ENCODE measurements around the gene PACS1.

DNA sequence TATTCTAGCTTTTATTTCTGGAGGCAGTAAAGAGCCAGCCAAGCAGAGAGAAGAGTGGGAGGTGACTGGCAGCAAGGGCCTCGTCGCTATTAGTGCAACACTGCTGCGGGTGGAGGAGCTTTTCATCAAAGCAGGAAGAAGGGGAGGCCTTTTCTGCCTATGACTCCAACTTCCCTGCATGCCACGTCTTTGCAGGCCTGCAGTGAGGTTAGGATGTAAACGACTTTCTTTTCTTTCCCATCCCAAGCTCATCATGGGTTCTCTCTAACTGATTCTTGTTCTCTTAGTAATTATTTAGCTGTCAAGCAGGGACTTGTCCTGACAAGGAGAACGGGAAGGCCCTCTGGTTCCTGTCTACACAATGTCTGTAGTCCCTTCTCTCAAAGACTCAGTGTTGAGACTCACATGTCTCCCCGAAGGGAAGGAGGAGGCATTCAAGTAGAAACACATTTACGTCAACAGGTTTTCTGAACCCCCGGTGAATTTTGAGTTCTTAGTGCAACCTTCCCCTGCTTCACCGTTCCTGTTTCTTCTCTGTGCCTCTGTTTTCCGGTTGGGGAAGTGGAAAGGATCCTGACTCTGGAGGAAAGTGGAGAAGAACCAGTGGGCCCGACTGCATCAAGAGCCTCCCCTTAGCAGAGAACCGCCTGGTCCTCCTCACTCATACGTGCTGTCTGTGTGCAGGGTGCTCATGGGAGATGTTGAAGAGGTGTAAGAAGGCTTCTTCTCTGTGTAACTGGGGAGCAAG, 56.9 kb downstream of the PACS1 start:
- TF ChIP-seq BHLHE40 (IDR thresholded peaks at IDR 0.05; ENCODE audit: borderline replicate concordance) (no peak), FOXM1 (IDR thresholded peaks at IDR 0.05; ENCODE audit: borderline replicate concordance) (no peak), LEF1 (IDR thresholded peaks at IDR 0.05; ENCODE audit: borderline replicate concordance) (no peak), SUZ12 (IDR thresholded peaks at IDR 0.05) (no peak), ELF4 (IDR thresholded peaks at IDR 0.05) (no peak), L3MBTL2 (conservative IDR thresholded peaks at IDR 0.05) (no peak), FOXA1 (IDR thresholded peaks at IDR 0.05) (no peak), NFRKB (IDR thresholded peaks at IDR 0.05) (no peak), SP1 (IDR thresholded peaks at IDR 0.05) (no peak)

All from HEK293T (cell line).